ENCODE measurements around the gene CMTM1.
"Not testable (repeated sequence)": the region's sequence is repeated elsewhere in the genome, so short reads cannot be mapped to it uniquely, and the experiment has no call there.

CMTM1 gene

GRCh38 chr16:66563574-66564334 lies 2.5 kb upstream of the CMTM1 start:
- DNase-seq, result no peak

GRCh38 chr16:66567270-66567669 lies 1.0 kb downstream of the CMTM1 start:
- DNase-seq, result not testable (repeated sequence)

GRCh38 chr16:66568355-66568754 lies 2.1 kb downstream of the CMTM1 start:
- DNase-seq, result no peak

- no peak for DNase-seq
Observed at GRCh38 chr16:66569131-66569530, 2.9 kb downstream of the CMTM1 start.

- DNase-seq, result no peak
Observed at GRCh38 chr16:66569827-66570405, 3.7 kb downstream of the CMTM1 start.

GRCh38 chr16:66572356-66572755 lies 6.1 kb downstream of the CMTM1 start:
- DNase-seq, result no peak

GRCh38 chr16:66574081-66574480 lies 7.8 kb downstream of the CMTM1 start:
- no peak for DNase-seq

- DNase-seq, result no peak
Observed at GRCh38 chr16:66574531-66574930, 8.3 kb downstream of the CMTM1 start.

GRCh38 chr16:66575060-66575459 lies 8.8 kb downstream of the CMTM1 start:
- DNase-seq, result no peak

GRCh38 chr16:66576296-66576695 lies 10.1 kb downstream of the CMTM1 start:
- DNase-seq, result no peak

- no peak for DNase-seq
Observed at GRCh38 chr16:66578651-66579531, 12.7 kb downstream of the CMTM1 start, which contains the start of gene CMTM2. Gene CMTM2, plus strand, starts transcription at chr16:66579463. Its CDS starts 145 bp downstream, at chr16:66579608.

GRCh38 chr16:66580605-66581209 lies 14.5 kb downstream of the CMTM1 start:
- DNase-seq, result no peak

- no peak for DNase-seq
Observed at GRCh38 chr16:66581246-66581952, 15.2 kb downstream of the CMTM1 start.

GRCh38 chr16:66585481-66586239 lies 19.4 kb downstream of the CMTM1 start:
- DNase-seq, result no peak

GRCh38 chr16:66587881-66588600 lies 21.8 kb downstream of the CMTM1 start:
- DNase-seq, result no peak

- no peak for DNase-seq
Observed at GRCh38 chr16:66588981-66589713, 22.9 kb downstream of the CMTM1 start.

GRCh38 chr16:66590322-66590721 lies 24.1 kb downstream of the CMTM1 start:
- DNase-seq, result no peak

- DNase-seq, result no peak
Observed at GRCh38 chr16:66591018-66591417, 24.8 kb downstream of the CMTM1 start.

- no peak for DNase-seq
Observed at GRCh38 chr16:66592241-66592640, 26.0 kb downstream of the CMTM1 start.

- no peak for DNase-seq
Observed at GRCh38 chr16:66592814-66593213, 26.6 kb downstream of the CMTM1 start.
